GM19099 (cell line): ENCODE data around the gene SLC25A3.
A peak's percentile ranks its signal among the peaks of the same experiment; 100 is the strongest.

Experiments used
- POLR2A ChIP-seq: IDR thresholded peaks from 3 replicates; pipeline ENCODE4 v1.6.1; 2011; ENCODE audit warnings: low read depth; ENCODE audit not compliant: insufficient read length; ENCODE audit errors: extremely low read depth

The SLC25A3 gene

GRCh38 chr12:98644433-98644711, 50.9 kb downstream of the SLC25A3 start:
- TF ChIP-seq POLR2A, result no peak

GRCh38 chr12:98644712-98645571, 51.5 kb downstream of the SLC25A3 start, which contains the start of the genes APAF1 and IKBIP:
APAF1 (plus strand) TSS chr12:98645290; CDS start chr12:98648360, 3,070 bp downstream.
IKBIP (minus strand) TSS chr12:98644788; CDS start chr12:98644701, 87 bp downstream.
- peak; percentile 84 for TF ChIP-seq POLR2A

DNA sequence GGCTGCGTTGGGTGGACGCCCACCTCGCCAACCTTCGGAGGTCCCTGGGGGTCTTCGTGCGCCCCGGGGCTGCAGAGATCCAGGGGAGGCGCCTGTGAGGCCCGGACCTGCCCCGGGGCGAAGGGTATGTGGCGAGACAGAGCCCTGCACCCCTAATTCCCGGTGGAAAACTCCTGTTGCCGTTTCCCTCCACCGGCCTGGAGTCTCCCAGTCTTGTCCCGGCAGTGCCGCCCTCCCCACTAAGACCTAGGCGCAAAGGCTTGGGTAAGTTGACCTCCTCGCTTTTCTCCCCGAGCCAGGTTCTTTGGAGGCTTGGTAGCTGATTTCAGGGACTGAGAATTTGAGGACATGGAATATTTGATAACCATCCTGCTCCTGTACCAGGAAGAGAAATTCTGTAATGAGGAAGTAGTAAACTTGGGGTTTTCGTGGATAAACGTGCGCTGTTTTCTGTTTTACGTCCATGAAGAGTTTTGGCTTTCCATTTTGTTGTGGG, 52.1 kb downstream of the SLC25A3 start:
- TF ChIP-seq POLR2A, result no peak

- no peak for TF ChIP-seq POLR2A
These were observed 53.0 kb downstream of the SLC25A3 start for GRCh38 chr12:98646294-98647090.

- TF ChIP-seq POLR2A, result no peak
These were observed 57.8 kb downstream of the SLC25A3 start for GRCh38 chr12:98651328-98651727.

- no peak for TF ChIP-seq POLR2A
These were observed 60.5 kb downstream of the SLC25A3 start for GRCh38 chr12:98653866-98654493.
